ENCODE measurements around the gene DNAJC5. TPM values are rescaled to one million over a fixed set of nuclear protein-coding genes. Genes with fewer than 3 reads are reported as not detected.

The DNAJC5 gene
- total and polyA plus RNA-seq, 9 of the 15 experiments (the other 6 are each of a cell fraction or from before 2014, with no cell fraction given) = 0.95 to 42.8 (median 23.4) TPM

DNA sequence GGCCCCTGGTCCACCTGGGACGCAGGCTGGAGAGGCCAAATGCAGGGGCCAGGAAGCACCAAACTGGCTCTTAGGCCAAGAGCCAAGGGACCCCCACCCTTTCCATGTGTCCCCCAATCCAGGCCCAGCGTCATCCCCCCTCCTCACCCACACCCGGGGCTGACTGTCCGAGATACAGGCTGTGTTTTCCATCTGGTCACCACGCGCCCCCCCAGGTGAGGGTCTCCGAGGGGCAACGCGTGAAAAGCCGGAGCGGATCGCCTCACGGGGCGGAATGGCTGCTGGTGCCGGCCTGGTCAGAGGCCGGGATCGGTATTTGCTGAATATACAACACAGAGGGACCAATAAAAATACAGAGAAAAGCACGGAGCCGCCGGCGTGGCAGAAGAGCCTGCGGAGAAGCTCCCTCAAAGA is 38.8 kb upstream of the DNAJC5 start:
- no peak overlapping the region for H3K4me2 ChIP-seq (ENCODE audit: insufficient read depth, low read length)
- no peaks in the 10 kb centered on the region for H3K79me2 ChIP-seq (ENCODE audit: control insufficient read depth, insufficient read depth, low read length)
- POLR2A ChIA-PET = interaction anchor here (0.5 to 2.3 kb wide), 3 partner anchors 9 to 338 kb away, joined by 3 to 13 read pairs (median 4); partner anchors contain the start of gene TPD52L2
- H3K4me1 ChIP-seq (replicated peaks in 1 of 2; ENCODE audit: control insufficient read depth in 2 of 2, insufficient read depth in 2 of 2, low read length in 2 of 2) = peaks cover 20 to 63% of the 10 kb centered on the region in 2 experiments
- in situ Hi-C loops (cut with MboI) = no loop called here
- ATAC-seq (no peak), DNase-seq (ENCODE audit: extremely low read depth in 1 of 4, low spot score in 3 of 4) (no peak), FAIRE-seq (no peak)
- H3K4me3 ChIP-seq = no peak overlapping the region
- peak overlapping the region in 1 of 2 experiments; percentile 64; a peak in 2 of 4 replicates for H3K9ac ChIP-seq (ENCODE audit: insufficient read depth in 1 of 2, low read depth in 2 of 2, low read length in 2 of 2)
- H3K9me3 ChIP-seq (replicated peaks; ENCODE audit: control insufficient read depth, insufficient read depth, low read depth, low read length) = no peaks in the 10 kb centered on the region
- CTCF ChIA-PET (ENCODE audit: low intra/inter-chr PET ratio) = no interaction called here
- H3K27me3 ChIP-seq (ENCODE audit: control insufficient read depth in 2 of 2, insufficient read depth in 2 of 2, low read length in 2 of 2) = no peaks in the 10 kb centered on the region
- peaks cover under 1% of the 10 kb centered on the region; the same call in 1 of the 3 replicates for H3K36me3 ChIP-seq (ENCODE audit: control insufficient read depth, insufficient read depth, low read length)
- BruUV-seq (replicated peaks) = no TSS peak
- H3K9me1 ChIP-seq (ENCODE audit: control insufficient read depth, insufficient read depth, low read length) = no peaks in the 10 kb centered on the region
- H2AFZ ChIP-seq (ENCODE audit: low read depth, low read length) = no peak overlapping the region
- intact Hi-C loops (cut with micrococcal nuclease) = no loop called here
- H4K20me1 ChIP-seq (replicated peaks; ENCODE audit: control insufficient read depth, insufficient read depth, low read length) = no peaks in the 10 kb centered on the region
- H3K27ac ChIP-seq (ENCODE audit: extremely low read depth, low read depth, low read length) = no peak overlapping the region
- 65% methylated on average over 19 of the region's 22 CpGs for WGBS (ENCODE audit: insufficient coverage, low coverage, missing lambda C conversion rate)
- TF ChIP-seq, protein P1, sequence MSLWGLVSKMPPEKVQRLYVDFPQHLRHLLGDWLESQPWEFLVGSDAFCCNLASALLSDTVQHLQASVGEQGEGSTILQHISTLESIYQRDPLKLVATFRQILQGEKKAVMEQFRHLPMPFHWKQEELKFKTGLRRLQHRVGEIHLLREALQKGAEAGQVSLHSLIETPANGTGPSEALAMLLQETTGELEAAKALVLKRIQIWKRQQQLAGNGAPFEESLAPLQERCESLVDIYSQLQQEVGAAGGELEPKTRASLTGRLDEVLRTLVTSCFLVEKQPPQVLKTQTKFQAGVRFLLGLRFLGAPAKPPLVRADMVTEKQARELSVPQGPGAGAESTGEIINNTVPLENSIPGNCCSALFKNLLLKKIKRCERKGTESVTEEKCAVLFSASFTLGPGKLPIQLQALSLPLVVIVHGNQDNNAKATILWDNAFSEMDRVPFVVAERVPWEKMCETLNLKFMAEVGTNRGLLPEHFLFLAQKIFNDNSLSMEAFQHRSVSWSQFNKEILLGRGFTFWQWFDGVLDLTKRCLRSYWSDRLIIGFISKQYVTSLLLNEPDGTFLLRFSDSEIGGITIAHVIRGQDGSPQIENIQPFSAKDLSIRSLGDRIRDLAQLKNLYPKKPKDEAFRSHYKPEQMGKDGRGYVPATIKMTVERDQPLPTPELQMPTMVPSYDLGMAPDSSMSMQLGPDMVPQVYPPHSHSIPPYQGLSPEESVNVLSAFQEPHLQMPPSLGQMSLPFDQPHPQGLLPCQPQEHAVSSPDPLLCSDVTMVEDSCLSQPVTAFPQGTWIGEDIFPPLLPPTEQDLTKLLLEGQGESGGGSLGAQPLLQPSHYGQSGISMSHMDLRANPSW (CRISPR knock-in tag; IDR thresholded peaks at IDR 0.05) = no peak
- TF ChIP-seq JUNB (CRISPR knock-in tag; conservative IDR thresholded peaks at IDR 0.05) (no peak), ZNF76 (CRISPR knock-in tag; IDR thresholded peaks at IDR 0.05; ENCODE audit: borderline replicate concordance) (no peak), ZNF174 (CRISPR knock-in tag; IDR thresholded peaks at IDR 0.05) (no peak), ZNF444 (CRISPR knock-in tag; IDR thresholded peaks at IDR 0.05) (no peak), GTF2F1 (IDR thresholded peaks at IDR 0.05; ENCODE audit: low read depth, low read length) (no peak), RBM22 (IDR thresholded peaks at IDR 0.05; ENCODE audit: low read depth, low read length, poor library complexity, severe bottlenecking) (peak; percentile 49), ZNF507 (tag; conservative IDR thresholded peaks at IDR 0.05) (no peak), RCOR1 (IDR thresholded peaks at IDR 0.05; ENCODE audit: borderline replicate concordance in 1 of 2, low read depth in 2 of 2, low read length in 2 of 2) (no peak), ZNF134 (CRISPR knock-in tag; conservative IDR thresholded peaks at IDR 0.05) (no peak), NCOA4 (IDR thresholded peaks at IDR 0.05; ENCODE audit: partially characterized antibody) (no peak), POLR2G (IDR thresholded peaks at IDR 0.05; ENCODE audit: low read depth, low read length) (peak; percentile 54), ZFP36 (IDR thresholded peaks at IDR 0.05; ENCODE audit: low read depth, low read length, partially characterized antibody) (no peak), ZNF124 (CRISPR knock-in tag; IDR thresholded peaks at IDR 0.05) (no peak)
- TF ChIP-seq, protein P2, sequence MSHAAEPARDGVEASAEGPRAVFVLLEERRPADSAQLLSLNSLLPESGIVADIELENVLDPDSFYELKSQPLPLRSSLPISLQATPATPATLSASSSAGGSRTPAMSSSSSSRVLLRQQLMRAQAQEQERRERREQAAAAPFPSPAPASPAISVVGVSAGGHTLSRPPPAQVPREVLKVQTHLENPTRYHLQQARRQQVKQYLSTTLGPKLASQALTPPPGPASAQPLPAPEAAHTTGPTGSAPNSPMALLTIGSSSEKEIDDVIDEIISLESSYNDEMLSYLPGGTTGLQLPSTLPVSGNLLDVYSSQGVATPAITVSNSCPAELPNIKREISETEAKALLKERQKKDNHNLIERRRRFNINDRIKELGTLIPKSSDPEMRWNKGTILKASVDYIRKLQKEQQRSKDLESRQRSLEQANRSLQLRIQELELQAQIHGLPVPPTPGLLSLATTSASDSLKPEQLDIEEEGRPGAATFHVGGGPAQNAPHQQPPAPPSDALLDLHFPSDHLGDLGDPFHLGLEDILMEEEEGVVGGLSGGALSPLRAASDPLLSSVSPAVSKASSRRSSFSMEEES (CRISPR knock-in tag; IDR thresholded peaks at IDR 0.05) = no peak
- TF ChIP-seq, protein P3, sequence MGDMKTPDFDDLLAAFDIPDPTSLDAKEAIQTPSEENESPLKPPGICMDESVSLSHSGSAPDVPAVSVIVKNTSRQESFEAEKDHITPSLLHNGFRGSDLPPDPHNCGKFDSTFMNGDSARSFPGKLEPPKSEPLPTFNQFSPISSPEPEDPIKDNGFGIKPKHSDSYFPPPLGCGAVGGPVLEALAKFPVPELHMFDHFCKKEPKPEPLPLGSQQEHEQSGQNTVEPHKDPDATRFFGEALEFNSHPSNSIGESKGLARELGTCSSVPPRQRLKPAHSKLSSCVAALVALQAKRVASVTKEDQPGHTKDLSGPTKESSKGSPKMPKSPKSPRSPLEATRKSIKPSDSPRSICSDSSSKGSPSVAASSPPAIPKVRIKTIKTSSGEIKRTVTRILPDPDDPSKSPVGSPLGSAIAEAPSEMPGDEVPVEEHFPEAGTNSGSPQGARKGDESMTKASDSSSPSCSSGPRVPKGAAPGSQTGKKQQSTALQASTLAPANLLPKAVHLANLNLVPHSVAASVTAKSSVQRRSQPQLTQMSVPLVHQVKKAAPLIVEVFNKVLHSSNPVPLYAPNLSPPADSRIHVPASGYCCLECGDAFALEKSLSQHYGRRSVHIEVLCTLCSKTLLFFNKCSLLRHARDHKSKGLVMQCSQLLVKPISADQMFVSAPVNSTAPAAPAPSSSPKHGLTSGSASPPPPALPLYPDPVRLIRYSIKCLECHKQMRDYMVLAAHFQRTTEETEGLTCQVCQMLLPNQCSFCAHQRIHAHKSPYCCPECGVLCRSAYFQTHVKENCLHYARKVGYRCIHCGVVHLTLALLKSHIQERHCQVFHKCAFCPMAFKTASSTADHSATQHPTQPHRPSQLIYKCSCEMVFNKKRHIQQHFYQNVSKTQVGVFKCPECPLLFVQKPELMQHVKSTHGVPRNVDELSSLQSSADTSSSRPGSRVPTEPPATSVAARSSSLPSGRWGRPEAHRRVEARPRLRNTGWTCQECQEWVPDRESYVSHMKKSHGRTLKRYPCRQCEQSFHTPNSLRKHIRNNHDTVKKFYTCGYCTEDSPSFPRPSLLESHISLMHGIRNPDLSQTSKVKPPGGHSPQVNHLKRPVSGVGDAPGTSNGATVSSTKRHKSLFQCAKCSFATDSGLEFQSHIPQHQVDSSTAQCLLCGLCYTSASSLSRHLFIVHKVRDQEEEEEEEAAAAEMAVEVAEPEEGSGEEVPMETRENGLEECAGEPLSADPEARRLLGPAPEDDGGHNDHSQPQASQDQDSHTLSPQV (IDR thresholded peaks at IDR 0.05) = no peak
